HEK293T (cell line): ENCODE results near the gene PTPN4.
"Not testable (repeated sequence)": the region's sequence is repeated elsewhere in the genome, so short reads cannot be mapped to it uniquely, and the experiment has no call there.

Experiments used
- CTCF ChIA-PET: fragments of 350-600 bp; formaldehyde crosslinking; extraction: SDS; loops from one replicate; lab custom pipeline; 2021; ENCODE audit warnings: antibody characterized with exemption, inconsistent platforms; lab: Yijun Ruan, JAX
- POLR2A ChIA-PET: fragments of 350-600 bp; formaldehyde crosslinking; extraction: SDS; loops from one replicate; lab custom pipeline; 2020; ENCODE audit warnings: antibody characterized with exemption, inconsistent platforms; lab: Yijun Ruan, JAX
- DNase-seq: peaks from one replicate; pipeline ENCODE4 v3.0.0; 2012; ENCODE audit warnings: mixed read lengths; ENCODE audit errors: extremely low spot score
- ARNT ChIP-seq: fragments of 450-650 bp; IDR thresholded peaks from 2 replicates; pipeline ENCODE4 v1.6.1; 2017; ENCODE audit warnings: mild to moderate bottlenecking
- BHLHE40 ChIP-seq: fragments of 450-650 bp; IDR thresholded peaks from 2 replicates; pipeline ENCODE4 v1.6.1; 2016; ENCODE audit warnings: mild to moderate bottlenecking, moderate library complexity, borderline replicate concordance
- CTBP1 ChIP-seq: fragments of 450-650 bp; IDR thresholded peaks from 2 replicates; pipeline ENCODE4 v1.6.1; 2016; ENCODE audit warnings: borderline replicate concordance
- ELF4 ChIP-seq: fragments of 450-650 bp; IDR thresholded peaks from 2 replicates; pipeline ENCODE4 v1.6.1; 2017; ENCODE audit warnings: antibody characterized with exemption
- FOXA1 ChIP-seq: fragments of 450-650 bp; IDR thresholded peaks from 2 replicates; pipeline ENCODE4 v1.6.1; 2016; ENCODE audit warnings: mild to moderate bottlenecking
- FOXK2 ChIP-seq: fragments of 450-650 bp; IDR thresholded peaks from 2 replicates; pipeline ENCODE4 v1.6.1; 2016; ENCODE audit warnings: mild to moderate bottlenecking
- FOXM1 ChIP-seq: fragments of 450-650 bp; IDR thresholded peaks from 2 replicates; pipeline ENCODE4 v1.6.1; 2017; ENCODE audit warnings: mild to moderate bottlenecking, borderline replicate concordance
- HDGF ChIP-seq: fragments of 450-650 bp; IDR thresholded peaks from 2 replicates; pipeline ENCODE4 v1.6.1; 2017; ENCODE audit warnings: antibody characterized with exemption, borderline replicate concordance
- L3MBTL2 ChIP-seq: fragments of 450-650 bp; conservative IDR thresholded peaks from 2 replicates; pipeline ENCODE4 v1.6.1; 2016; ENCODE audit warnings: mild to moderate bottlenecking
- LEF1 ChIP-seq: fragments of 450-650 bp; IDR thresholded peaks from 2 replicates; pipeline ENCODE4 v1.6.1; 2017; ENCODE audit warnings: mild to moderate bottlenecking, borderline replicate concordance
- NFRKB ChIP-seq: fragments of 450-650 bp; IDR thresholded peaks from 2 replicates; pipeline ENCODE4 v1.6.1; 2016; ENCODE audit warnings: mild to moderate bottlenecking, moderate library complexity
- SP1 ChIP-seq: fragments of 450-650 bp; IDR thresholded peaks from 2 replicates; pipeline ENCODE4 v1.6.1; 2017
- SUZ12 ChIP-seq: fragments of 450-650 bp; IDR thresholded peaks from 2 replicates; pipeline ENCODE4 v1.6.1; 2016; ENCODE audit warnings: mild to moderate bottlenecking
- TARDBP ChIP-seq: fragments of 450-650 bp; IDR thresholded peaks from 2 replicates; pipeline ENCODE4 v1.6.1; 2016
- ZNF384 ChIP-seq: fragments of 450-650 bp; IDR thresholded peaks from 2 replicates; pipeline ENCODE4 v1.6.1; 2016
- TF ChIP-seq, protein P1 (sequence below): fragments of 450-650 bp; IDR thresholded peaks from 2 replicates; pipeline ENCODE4 v1.6.1; 2016

Gene PTPN4

DNA sequence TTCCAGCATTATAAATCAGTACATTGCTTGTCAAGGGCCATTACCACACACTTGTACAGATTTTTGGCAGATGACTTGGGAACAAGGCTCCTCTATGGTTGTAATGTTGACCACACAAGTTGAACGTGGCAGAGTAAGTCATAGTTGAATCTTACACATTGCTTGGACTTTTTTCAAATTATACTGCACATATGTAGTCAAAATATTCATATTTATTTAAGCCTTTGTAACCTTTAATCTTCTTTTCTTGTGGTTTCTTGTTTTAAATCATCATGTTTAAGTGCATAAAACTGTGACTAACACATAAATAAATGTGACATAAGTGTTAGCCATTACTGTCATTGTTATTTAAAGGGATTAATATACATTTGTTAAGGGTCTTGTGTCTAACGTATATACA, 201.1 kb downstream of the PTPN4 start:
- POLR2A ChIA-PET = no interaction called here
- no peak for DNase-seq
- CTCF ChIA-PET = no interaction called here
- TF ChIP-seq TARDBP (no peak), BHLHE40 (no peak), ELF4 (no peak), ARNT (no peak), LEF1 (no peak), HDGF (no peak), SUZ12 (no peak), SP1 (no peak), ZNF384 (no peak), FOXM1 (no peak), CTBP1 (no peak)
- TF ChIP-seq, protein P1, sequence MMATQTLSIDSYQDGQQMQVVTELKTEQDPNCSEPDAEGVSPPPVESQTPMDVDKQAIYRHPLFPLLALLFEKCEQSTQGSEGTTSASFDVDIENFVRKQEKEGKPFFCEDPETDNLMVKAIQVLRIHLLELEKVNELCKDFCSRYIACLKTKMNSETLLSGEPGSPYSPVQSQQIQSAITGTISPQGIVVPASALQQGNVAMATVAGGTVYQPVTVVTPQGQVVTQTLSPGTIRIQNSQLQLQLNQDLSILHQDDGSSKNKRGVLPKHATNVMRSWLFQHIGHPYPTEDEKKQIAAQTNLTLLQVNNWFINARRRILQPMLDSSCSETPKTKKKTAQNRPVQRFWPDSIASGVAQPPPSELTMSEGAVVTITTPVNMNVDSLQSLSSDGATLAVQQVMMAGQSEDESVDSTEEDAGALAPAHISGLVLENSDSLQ = no peak

DNA sequence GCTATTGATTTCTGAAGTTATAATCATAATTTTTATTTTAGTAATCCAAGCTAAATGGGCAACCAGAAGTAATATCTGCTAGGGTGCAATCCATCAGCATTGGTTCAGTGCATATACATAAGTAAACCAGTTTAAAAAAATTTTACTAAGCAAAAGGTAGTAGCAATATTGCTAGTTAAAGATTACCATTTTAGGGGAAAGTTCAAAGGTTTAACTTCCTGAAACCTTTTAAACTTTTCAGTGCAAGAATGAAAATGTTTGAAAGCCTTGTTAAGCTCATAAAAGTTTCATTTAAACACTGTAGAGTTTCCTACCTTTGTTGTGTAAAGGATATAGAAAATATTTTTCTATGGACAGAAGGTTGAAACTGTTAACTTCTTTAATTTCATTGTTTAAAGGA, 222.2 kb downstream of the PTPN4 start:
- DNase-seq = no peak
- ChIA-PET CTCF (no interaction called here), POLR2A (no interaction called here)
- TF ChIP-seq SP1 (no peak), ELF4 (no peak), HDGF (no peak), L3MBTL2 (no peak), SUZ12 (no peak), CTBP1 (no peak), LEF1 (no peak), NFRKB (no peak), FOXK2 (no peak)

DNA sequence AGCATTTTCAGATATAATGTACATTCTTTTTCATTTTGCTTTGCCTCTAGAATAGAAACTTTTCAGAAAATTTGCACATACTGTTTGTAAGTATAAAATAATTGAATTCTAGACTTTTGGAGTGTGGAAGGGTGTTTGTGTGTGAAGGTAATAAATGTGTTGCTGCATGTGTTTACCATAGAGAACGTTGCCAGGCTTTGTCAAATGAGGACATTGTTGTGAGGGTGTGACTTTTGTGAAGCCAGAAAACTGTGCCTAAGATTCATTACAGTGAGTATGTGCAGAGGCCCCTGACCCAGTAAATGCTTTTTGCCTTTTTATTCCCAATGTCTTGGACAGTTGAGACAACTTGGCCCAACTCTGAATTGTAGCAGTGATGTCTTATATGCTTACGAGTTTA, 222.8 kb downstream of the PTPN4 start:
- ChIA-PET POLR2A (no interaction called here), CTCF (no interaction called here)
- DNase-seq = no peak
- TF ChIP-seq SP1 (no peak), FOXA1 (no peak), ELF4 (no peak), FOXK2 (no peak), ARNT (no peak), FOXM1 (no peak), NFRKB (no peak), BHLHE40 (no peak), L3MBTL2 (no peak)
- TF ChIP-seq, protein P1 = no peak

DNA sequence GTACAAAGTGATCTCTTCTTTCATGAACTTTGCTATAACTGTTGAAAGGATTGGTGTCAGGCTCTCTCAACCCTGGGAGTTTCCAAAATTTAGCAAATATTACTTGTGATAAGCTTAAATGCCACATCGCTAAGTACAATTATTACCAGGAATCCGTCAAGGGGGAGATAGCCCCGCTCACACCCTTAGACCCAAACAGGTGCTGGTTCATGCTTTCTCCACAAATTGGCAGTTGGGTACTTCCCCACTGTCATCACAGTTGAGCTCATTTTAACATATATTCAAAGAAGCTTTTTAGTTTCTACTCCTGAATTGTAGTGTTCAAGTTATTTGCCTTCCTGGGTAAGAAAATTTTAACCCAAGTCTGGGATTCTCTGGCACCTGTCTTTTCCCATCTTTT, 223.4 kb downstream of the PTPN4 start:
- POLR2A ChIA-PET = no interaction called here
- CTCF ChIA-PET = interaction anchor here (0.5 kb wide), 1 partner anchor 627 kb away, joined by 4 read pairs; no protein-coding TSS in a partner anchor
- no peak for TF ChIP-seq ZNF384
- TF ChIP-seq CTBP1 = no peak
- TF ChIP-seq HDGF = no peak
- TF ChIP-seq, protein P1 = no peak
- DNase-seq = no peak

DNA sequence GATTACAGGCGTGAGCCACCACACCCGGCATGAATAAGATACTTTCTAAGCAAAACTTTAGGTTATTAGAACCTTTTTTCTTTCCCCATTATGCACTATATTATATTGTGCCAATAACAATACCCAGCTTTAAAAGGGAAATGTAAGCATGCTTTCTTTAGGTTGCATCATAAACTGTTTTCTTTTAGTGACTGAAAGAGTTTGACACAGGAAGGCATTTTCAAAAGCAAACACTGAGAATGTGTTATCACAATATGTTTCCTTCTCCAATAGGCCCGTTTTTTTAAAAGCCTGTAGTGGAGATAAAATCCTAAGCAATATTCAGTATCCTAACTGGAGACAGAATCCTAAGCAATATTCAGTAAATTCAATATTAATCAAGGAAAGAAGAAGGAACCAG, 236.4 kb downstream of the PTPN4 start:
- TF ChIP-seq NFRKB (no peak), FOXA1 (no peak), LEF1 (no peak), FOXM1 (no peak), BHLHE40 (no peak), HDGF (no peak), FOXK2 (no peak)
- TF ChIP-seq, protein P1 = no peak
- ChIA-PET POLR2A (no interaction called here), CTCF (no interaction called here)

DNA sequence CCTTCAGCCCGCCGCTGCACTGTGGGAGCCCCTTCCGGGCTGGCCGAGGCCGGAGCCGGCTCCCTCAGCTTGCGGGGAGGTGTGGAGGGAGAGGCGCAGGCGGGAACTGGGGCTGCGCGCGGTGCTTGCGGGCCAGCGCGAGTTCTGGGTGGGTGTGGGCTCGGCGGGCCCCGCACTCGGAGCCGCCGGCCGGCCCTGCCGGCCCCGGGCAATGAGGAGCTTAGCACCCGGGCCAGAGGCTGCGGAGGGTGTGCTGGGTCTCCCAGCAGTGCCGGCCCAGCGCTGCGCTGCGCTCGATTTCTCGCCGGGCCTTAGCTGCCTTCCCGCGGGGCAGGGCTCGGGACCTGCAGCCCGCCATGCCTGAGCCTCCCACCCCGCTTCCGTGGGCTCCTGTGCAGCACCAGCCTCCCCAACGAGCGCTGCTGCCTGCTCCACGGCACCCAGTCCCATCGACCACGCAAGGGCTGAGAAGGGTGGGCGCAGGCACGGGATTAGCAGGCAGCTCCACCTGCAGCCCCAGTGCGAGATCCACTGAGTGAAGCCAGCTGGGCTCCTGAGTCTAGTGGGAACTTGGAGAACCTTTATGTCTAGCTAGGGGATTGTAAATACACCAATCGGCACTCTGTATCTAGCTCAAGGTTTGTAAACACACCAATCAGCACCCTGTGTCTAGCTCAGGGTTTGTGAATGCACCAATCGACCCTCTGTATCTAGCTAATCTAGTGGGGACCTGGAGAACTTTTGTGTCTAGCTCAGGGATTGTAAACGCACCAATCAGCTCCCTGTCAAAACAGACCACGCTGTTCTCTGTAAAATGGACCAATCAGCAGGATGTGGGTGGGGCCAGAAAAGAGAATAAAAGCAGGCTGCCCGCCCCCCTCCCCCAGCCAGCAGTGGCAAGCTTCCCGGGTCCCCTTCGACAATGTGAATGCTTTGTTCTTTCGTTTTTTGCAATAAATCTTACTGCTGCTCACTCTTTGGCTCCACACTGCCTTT, 237.5 kb downstream of the PTPN4 start:
- CTCF ChIA-PET = interaction anchor here (0.6 kb wide), 1 partner anchor 9 kb away, joined by 3 read pairs; no protein-coding TSS in a partner anchor
- POLR2A ChIA-PET = not testable (repeated sequence)

More for the DNA sequence above, 236.4 kb downstream of the PTPN4 start:
- no peak for DNase-seq

DNA sequence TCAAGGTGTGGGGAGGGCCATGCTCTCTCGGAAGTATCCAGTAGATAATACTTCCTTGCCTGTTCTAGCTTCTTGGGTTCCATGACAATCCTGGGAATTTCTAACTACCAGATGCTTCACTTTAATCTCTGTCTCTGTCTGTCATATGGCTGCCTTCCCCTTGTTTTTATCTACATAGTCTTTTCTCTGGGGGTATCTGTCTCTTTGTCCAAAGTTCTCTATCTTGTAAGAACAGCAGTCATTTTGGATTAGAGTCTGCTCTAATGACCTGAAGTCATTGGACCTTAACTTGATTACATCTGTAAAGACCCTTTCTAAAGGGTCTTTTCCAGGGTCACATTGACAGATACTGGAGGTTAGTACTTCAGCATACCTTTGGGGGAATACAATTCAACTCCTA, 241.7 kb downstream of the PTPN4 start:
- ChIA-PET POLR2A (no interaction called here), CTCF (no interaction called here)
- TF ChIP-seq L3MBTL2 = no peak
- TF ChIP-seq SUZ12 = no peak
- TF ChIP-seq LEF1 = no peak
- TF ChIP-seq FOXM1 = no peak
- TF ChIP-seq ELF4 = no peak
- TF ChIP-seq CTBP1 = no peak
- no peak for TF ChIP-seq TARDBP
- no peak for TF ChIP-seq ZNF384
- TF ChIP-seq BHLHE40 = no peak
- no peak for TF ChIP-seq NFRKB
- TF ChIP-seq FOXK2 = no peak
- no peak for TF ChIP-seq ARNT
- no peak for TF ChIP-seq HDGF
- TF ChIP-seq FOXA1 = no peak
- TF ChIP-seq SP1 = no peak
- TF ChIP-seq, protein P1 = no peak
- DNase-seq = no peak

More for the DNA sequence above, 237.5 kb downstream of the PTPN4 start:
- not testable (repeated sequence) for DNase-seq
